GM19035 (cell line): Measurements from ENCODE around the gene RELCH.

ENCODE experiments used
- ATAC-seq: cut with Tn5 transposase; IDR thresholded peaks from one replicate; pipeline ENCODE4 v1.9.1; 2021; ENCODE audit not compliant: unreplicated experiment

The RELCH gene

GRCh38 chr18:62318228-62319180 lies 131.4 kb downstream of the RELCH start:
- no peak for ATAC-seq

- ATAC-seq = no peak
Measured at GRCh38 chr18:62321201-62321600, 134.1 kb downstream of the RELCH start.

- ATAC-seq = no peak
Measured at GRCh38 chr18:62323483-62324180, 136.6 kb downstream of the RELCH start.

- ATAC-seq = no peak
Measured at GRCh38 chr18:62324181-62324828, 137.2 kb downstream of the RELCH start.

GRCh38 chr18:62324917-62325805 lies 138.1 kb downstream of the RELCH start, which contains the start of gene TNFRSF11A:
Gene TNFRSF11A (plus strand): TSS chr18:62325310. CDS start chr18:62325353, 43 bp downstream.
- ATAC-seq = peak; percentile 59

GRCh38 chr18:62325806-62326645 lies 139.0 kb downstream of the RELCH start:
- peak; percentile 34 for ATAC-seq

GRCh38 chr18:62326646-62327348 lies 139.7 kb downstream of the RELCH start:
- ATAC-seq = no peak

GRCh38 chr18:62327977-62328376 lies 140.9 kb downstream of the RELCH start:
- no peak for ATAC-seq

GRCh38 chr18:62328586-62329525 lies 141.8 kb downstream of the RELCH start:
- no peak for ATAC-seq

- no peak for ATAC-seq
Measured at GRCh38 chr18:62329691-62330454, 142.8 kb downstream of the RELCH start.

GRCh38 chr18:62330650-62331049 lies 143.6 kb downstream of the RELCH start:
- ATAC-seq = no peak

- no peak for ATAC-seq
Measured at GRCh38 chr18:62331581-62332356, 144.7 kb downstream of the RELCH start.

GRCh38 chr18:62332431-62332830 lies 145.4 kb downstream of the RELCH start:
- no peak for ATAC-seq

GRCh38 chr18:62332964-62333695 lies 146.1 kb downstream of the RELCH start:
- ATAC-seq = no peak

- no peak for ATAC-seq
Measured at GRCh38 chr18:62334120-62334519, 147.1 kb downstream of the RELCH start.

- no peak for ATAC-seq
Measured at GRCh38 chr18:62335494-62335893, 148.4 kb downstream of the RELCH start.
